ENCODE results near the gene TUBB4B. TPM values are rescaled to one million over a fixed set of nuclear protein-coding genes. Genes with fewer than 3 reads are reported as not detected.
A peak's percentile ranks its signal among the peaks of the same experiment; 100 is the strongest.

Gene TUBB4B
- total RNA-seq, 1 donor from 2014 or later = 298 TPM

DNA sequence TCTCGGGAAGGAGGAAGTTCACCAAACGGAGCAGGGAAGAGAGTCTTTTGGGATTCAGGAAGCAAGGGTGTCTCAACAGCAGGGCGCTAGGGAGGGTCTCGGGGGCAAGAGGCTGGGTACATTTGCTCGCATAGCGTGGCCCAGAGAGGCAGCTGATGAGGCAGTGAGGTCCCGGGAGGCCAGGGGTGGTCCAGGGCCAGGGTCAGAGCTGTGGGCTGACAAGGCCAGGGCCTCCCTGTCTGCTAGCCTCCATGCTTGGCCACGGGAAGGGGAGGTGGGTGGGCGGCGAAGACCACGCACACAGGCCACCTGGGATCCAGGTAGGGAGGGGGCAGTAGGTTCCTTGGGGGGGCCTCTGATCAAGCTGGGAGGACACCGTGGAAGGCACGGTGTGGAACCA, 29.6 kb upstream of the TUBB4B start:
- DNase-seq (ENCODE audit: low spot score) = no peak

DNA sequence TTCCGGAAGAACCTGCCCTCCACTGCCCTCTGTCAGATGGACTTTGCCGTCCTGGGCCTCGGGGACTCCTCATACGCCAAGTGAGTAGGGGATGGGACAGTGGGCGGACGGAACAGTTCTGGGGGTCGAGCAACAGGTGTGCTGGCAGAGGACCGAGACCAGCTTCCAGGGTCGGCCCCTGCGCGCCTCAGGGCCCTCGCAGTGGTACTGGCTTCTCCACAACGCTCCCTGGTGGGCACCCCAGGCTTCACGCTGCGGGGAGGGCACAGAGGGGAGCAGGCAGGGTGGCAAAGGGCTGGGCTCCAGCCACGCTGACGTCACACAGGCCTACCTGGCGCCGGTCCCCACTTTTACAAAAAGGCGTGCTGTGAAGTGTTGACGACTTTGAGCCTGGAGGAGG, 28.6 kb upstream of the TUBB4B start:
- DNase-seq (ENCODE audit: low spot score) = no peak

DNA sequence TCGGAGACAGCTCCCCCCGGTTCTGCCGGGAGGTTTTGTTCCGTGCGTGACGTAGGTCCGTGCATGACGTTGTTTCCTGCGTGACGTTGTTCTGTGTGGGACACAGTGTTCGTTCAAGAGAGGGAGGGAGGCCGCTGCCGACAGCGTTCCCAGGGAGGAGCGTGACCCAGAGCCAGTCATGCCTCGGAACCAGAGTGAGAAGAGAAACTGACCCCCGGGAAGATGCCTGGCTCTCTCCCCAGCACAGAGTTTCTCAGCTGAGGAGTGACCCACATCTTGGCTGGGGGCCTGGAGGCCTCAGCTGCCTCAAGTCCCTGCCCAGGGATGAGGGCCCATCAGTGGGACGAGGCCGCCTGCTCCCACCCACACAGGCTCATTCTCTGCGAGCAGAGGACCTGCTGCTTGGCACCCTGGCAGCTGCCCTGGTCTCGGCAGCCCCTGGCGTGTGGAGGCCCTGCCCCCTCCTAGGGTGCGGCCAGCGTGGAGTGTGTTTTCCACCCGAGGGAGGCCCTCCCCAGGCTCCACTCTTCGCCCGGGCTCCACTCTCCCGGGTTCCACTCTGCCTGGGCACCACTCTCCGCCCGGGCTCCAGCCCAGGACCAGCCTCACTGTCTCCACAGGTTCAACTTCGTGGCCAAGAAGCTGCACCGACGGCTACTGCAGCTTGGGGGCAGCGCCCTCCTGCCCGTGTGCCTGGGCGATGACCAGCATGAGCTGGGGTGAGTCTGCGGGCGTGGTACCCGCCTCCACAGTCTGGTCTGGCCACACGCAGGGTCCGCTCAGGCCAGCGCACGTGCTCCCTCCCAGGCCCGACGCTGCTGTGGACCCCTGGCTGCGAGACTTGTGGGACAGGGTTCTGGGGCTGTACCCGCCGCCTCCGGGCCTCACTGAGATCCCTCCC, 27.7 kb upstream of the TUBB4B start:
- DNase-seq (ENCODE audit: low spot score) = no peak

DNA sequence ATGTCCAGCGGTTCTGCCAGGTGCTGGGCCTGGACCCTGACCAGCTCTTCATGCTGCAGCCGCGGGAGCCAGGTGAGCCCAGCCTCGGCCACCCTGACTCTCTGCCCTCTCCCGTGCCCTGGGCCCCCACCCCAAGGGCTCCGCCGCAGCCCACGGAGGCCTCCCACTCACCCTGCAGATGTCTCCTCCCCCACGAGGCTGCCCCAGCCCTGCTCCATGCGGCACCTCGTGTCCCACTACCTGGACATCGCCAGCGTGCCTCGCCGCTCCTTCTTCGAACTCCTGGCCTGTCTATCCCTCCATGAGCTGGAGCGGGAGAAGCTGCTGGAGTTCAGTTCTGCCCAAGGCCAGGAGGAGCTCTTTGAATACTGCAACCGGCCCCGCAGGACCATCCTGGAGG, 26.5 kb upstream of the TUBB4B start:
- DNase-seq (ENCODE audit: low spot score) = no peak

DNA sequence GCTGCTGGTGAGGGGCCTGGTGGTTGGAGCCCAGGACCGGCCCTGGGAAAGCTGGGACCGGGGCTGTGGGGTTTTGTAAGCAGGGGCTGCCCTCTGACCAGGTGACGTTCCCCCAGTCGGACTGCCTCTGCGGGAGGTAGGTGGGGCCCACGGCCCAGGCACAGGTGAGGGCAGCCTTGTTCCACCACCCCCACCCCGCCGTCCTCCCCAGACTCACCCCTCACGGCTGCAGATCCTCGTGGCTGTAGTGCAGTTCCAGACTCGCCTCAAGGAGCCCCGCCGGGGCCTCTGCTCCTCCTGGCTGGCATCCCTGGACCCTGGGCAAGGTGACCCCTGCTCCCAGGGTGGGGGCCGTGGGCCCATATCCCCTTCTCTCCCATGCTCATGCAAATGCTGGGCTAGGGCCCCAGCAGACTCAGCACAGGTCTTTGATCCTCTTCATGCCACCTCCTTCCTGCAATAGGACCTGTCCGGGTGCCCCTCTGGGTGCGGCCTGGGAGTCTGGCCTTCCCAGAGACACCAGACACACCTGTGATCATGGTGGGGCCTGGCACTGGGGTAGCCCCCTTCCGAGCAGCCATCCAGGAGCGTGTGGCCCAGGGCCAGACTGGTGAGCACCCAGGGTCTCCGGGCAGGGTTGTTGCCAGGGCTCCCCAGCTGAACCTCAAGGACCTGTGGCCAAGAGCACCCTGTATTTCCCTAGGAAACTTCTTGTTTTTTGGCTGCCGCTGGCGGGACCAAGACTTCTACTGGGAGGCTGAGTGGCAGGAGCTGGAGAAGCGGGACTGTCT, 25.7 kb upstream of the TUBB4B start:
- DNase-seq (ENCODE audit: low spot score) = no peak

DNA sequence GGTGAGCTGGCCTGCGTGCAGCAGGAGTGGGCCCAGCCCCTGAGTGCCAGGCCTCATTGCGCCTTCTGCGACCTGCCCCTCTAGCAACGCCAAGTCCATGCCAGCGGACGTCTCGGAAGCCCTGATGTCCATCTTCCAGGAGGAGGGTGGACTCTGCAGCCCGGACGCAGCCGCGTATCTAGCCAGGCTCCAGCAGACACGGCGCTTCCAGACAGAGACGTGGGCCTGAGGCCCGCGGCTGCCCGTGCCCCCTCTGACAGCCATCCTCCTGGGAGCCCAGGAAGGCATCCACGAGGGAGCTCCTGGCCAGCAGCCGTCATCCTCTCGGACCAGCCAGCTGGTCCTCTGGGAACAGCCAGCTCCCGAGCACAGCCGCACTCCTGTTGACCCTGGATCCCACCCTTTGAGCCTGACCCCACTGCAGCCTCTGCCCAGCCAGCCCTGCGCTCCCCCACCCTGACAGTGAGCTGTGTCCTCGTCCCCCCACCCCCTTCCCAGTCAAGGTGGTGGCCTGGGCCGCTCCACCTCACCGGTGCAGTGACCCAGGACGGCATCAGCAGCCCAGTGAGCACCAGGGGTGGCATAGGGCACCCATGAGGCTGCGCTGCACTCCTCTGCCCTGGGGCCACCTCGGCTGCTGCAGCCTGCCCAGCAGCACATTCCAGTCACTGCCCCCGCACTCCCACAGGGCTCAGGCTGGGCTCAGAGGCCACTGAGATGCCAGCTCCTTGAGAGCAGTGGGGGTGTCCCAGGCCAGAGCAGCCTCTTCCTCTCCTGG, 24.7 kb upstream of the TUBB4B start:
- DNase-seq (ENCODE audit: low spot score) = no peak

DNA sequence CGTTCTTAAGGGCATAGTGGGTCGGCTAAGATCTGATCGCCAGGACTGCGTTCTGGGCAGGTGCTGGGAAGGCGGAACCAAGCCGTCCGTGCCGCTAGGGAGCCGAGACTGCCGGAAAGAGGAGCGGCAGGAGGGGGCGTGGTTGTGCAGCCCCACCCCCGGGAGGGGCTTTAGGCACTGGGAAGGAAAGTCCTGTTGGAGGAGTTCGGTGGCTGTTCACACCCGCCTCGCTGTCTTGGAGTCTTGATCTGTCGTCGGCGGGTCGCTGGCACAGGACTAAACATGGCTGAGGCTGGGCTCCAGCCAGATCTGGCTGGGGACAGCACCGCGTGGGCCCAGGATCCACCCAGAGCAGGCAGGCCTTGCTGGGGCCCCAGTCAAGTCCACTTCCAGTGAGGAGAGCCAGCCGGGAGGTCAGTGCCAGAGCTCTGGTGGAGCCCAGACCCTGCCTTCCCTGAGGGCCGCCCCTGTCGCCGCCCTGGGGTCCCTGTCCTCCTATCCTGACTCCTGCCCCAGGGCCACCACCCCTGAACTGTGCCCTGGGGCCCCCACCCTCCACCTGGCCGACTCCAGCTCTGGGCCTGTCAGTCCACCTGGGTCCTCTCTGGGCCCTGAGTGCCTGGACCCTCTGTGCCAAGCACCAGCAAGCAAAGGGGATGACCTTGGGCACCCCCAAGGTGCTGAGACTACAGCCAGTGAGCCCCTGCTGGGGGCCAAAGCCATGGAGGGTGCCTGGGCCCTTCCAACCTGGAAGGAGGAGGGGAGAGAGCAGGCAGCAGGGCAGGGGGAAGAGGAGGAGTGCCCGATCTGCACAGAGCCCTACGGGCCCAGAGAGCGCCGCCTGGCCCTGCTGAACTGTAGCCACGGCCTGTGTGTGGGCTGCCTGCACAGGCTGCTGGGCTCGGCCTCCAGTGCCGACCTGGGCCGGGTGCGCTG, 23.5 kb upstream of the TUBB4B start:
- no peak for DNase-seq (ENCODE audit: low spot score)

DNA sequence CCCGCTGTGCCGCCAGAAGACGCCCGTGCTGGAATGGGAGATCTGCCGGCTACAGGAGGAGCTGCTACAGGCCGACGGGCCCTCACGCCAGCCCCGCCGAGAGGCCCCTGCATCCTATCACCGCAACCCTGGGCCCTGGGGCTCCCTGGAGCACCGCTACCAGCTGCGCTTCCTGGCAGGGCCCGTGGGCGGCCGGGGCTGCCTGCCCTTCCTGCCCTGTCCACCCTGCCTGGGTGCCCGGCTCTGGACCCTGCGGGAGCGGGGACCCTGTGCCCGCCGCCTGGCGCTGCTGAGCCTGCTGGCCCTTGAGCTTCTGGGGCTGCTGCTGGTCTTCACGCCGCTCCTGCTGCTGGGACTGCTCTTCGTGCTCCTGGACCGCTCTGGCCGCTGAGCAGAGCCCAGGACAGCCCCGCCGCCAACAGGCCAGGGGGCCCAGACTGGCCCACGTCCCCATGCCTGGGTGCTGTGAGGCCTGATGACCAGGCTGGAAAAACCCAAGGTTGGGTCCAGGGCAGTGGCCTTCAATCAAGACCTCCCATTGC, 22.8 kb upstream of the TUBB4B start:
- DNase-seq (ENCODE audit: low spot score) = no peak

DNA sequence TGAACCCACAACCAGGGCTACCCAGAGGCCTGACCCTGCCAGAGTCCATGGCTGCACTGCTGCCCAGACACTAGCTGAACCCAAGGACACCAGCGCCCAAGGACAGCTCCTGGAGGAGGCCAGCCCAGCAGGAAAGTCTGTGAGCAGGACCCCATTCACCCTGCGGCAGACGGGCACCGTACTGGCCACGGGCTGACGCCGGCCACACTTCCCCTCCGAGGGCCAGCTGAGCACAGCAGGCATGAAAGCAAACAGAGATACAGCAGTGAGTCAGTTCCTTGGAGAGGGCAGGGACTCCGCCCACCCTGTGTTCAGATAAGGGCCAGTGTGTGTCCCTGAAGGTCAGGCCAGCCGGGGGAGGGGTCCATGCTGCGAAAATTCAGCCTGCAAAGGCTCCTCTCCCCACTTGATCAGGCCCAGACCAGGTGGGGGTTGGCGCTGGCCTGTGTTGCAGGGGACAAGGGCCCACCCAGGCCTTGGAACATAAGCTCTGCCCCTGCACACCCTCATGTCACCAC, 22.3 kb upstream of the TUBB4B start:
- no peak for DNase-seq (ENCODE audit: low spot score)

DNA sequence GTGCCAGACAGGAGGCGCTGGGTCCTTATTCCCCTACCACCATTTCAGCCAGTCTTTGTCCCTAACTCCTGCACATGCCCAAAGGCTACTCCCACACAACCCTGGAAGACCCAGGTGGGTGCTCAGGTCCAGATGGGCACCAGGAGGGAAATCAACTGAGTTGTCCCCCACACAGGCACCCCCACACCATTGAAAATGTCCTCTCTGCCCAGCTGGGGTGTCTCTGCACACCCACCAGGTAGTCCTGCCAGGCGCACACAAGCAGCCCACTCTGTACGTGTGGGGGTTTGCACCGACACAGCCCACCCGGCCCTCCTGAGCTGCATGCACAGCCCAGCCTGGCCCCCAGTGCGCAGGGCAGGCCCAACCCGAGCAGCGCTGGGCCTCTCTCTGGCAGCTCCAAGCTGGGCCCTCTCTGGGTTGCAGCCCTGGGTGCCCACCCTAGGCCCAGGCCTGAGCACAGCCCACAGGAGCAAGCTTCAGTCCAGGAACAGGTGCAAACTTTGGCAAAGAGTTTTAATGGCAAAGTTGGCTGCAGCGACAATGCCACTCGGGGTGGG, 21.2 kb upstream of the TUBB4B start:
- DNase-seq (ENCODE audit: low spot score) = no peak

DNA sequence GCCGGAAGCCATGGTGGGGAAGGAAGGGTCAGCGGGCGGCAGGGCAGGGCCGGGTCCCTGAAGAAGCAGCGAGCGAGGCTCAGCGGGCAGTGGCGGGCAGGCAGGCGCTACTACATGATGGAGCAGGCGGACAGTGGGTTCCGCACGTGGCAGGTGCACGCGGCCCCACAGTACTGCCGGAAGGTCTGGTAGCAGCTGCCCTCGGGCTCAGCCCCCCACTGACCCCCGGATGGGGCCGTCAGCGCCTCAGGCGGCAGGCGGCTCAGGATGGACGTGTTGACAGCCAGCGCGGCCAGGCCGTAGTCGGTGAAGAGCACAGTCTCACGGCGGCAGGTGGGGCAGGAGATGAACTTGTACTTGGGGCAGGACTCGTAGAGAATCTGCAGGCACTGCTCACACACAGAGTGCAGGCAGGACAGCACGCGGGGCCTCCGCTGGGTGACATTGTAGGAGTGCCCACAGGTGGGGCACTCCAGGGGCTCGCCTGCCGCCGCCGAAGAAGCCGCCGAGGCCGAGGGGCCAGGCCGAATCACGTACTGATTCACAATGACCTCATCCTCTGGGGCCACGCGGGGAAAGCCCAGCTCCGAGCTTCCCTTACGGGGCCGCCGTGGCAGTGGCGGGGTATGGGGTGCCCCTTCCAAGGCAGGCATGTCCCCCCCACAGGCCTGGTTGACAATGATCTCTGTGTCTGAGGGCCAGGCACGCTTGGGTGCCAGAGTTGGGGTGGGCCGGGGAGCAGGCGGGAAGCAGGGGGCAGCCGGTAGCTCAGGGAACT, 20.6 kb upstream of the TUBB4B start:
- no peak for DNase-seq (ENCODE audit: low spot score)

DNA sequence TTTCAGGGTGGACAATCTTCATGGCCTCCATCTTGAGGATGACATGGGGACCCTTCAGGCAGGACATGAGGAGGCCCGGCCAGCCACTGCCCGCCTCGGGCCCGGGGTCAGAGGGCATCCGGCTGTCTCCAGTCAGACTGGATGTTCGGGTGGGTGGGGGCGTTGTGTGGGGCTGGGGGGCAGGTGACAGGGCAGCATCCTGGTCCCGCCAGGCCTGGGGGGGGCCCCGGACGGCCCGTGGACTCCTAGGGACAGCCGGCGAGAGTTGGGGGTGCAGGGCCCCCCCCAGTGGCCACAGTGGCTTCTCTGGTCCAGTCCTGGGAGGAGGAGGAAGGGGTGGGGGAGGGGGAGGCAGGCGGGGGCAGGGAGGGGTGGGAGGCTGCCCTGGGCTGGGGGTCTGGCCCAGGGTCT, 20.0 kb upstream of the TUBB4B start:
- DNase-seq (ENCODE audit: low spot score) = no peak

DNA sequence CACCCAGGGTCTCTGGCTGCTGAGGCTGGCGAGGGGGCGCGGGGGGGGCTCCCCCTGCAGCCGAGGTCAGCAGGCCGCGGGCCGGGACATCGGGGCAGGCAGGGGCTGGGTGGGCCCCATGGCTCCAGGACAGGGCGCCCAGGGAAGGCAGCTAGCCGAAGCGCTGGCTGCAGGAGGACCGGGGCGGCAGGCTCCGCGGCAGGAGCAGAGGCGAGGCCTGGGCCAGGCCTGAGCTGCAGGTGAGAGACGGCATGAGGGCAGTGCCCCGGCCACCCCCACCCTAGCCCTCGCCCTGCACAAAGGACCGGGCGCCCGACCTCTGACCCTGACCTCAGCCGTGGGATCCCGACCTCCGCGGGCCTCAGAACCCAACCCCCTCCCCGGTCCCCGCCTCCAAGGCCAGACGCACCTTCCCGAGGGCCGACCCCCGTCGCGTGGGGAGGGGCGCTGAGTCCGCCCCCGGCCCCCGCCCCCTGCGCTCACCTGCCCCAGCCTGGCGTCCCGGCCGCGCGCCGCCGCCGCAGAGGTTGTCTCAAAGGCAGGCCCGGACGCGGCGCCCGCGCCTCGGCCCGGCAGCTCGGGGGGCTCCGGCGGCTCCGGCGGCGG, 19.5 kb upstream of the TUBB4B start:
- DNase-seq (ENCODE audit: low spot score) = no peak

DNA sequence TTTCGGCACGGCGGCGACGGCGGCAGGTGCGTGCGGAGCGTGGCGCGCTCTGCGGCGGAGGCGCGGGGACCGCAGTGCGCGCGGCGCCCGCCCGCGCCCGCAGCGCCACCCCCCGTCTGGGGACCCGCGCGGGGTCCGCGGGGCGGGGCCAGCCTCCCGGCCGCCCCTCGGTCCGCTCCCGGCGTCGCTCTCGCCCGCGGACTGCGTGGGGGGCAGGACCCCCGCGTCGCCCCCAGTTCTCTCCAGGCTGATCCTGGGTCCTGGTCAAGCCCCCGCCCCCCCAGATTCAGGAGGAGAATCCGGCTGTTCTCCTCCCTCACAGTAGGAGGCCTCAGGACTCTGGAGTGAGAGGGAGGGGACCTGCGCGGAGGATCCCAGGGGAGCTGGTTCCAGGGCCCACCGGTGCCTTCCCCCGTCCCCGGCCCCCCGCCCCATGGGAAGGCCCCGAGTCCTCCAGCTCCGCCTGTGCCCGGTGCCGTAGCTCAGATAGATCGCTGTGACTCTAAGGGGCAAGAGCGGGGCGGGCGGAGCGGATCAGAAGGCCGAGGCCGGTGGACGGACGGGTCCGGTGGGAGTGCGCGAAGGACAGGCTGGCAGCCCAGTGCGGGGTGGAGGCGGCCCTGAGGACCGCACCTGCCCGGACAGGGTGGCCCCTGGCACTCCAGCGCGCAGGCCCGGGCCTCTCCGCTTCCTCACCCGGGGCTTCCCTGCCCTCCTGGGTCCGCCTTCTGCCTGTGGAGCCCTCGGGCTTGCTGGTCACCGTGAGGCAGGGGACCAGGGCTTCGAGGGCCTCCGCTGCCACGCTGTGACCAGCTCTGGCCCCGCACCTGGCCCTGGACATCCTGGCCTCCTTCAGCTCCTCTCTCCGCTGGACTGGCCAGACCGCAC, 18.7 kb upstream of the TUBB4B start, which contains the start of gene RNF208:
TSS of gene RNF208 (minus strand) at position 51 of the 888 bp plus-strand sequence. CDS start 1,028 bp downstream, outside the sequence.
- no peak for DNase-seq (ENCODE audit: low spot score)

DNA sequence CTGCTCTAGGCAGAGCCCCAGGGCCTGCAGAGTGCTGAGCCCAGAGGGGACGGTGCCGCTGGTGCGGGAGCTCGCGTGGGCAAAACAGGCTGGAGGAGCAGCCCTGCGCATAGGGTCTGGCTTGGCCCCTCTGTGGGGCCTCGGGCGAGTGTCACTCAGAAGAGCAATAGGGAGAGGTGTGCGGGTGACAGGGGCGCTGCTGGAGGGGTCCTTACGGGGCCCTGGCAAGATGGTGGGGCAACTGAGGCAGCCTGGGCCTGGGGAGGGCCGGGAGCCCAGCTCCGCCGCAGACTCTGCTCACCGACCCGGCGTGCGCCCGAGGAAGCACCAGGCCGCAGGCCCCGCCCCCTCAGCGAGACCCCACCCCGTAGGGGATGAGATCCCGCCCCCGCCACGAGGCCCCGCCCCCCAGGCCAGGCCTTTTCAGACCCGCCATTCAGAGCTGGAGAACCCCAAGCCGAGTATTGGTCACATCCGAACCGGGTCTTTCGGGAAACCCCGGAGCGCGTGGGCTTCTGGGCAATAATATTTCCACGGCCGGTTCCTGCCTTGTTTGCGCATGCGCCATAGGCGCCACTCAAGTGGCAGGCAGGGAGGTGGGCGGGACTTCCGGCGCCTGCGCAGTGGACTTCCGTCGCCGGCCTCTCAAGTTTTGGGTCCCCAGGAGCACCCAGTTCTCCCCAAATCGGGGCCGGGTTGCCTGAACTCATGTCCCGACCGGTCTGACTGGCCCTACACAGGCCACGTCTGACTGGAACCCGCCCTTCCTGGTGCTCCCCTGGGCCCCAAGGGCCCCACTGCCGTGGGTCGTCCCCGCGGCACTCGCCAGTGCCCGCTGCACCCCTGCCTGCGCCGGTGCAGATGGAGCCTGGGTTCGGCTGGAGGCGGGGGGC, 17.8 kb upstream of the TUBB4B start:
- peak; percentile 98 for DNase-seq (ENCODE audit: low spot score)

All from mesenteric fat pad (tissue), 1 donor.